HCT116 (cell line): ENCODE measurements around the gene FAM131A. TPM values are rescaled to one million over a fixed set of nuclear protein-coding genes. Genes with fewer than 3 reads are reported as not detected.

Source experiments
- ATAC-seq: fragments of 200-7000 bp; cut with Tn5 transposase; 2 replicates; pipeline ENCODE4 v1.9.1; 2020; ENCODE audit warnings: mild to moderate bottlenecking, moderate library complexity
- BruUV-seq: library from RNA; stranded (reverse); fragments of 400-500 nt; replicated peaks from 2 replicates; lab custom pipeline; 2021; lab: Mats Ljungman, UMichigan
- CTCF ChIA-PET: fragments of 300-600 bp; sonication (Branson Sonifier 250); formaldehyde crosslinking; loops from one replicate; lab custom pipeline; 2021; ENCODE audit warnings: antibody characterized with exemption; lab: Charles Lee
- POLR2A ChIA-PET: fragments of 300-600, 350-600 bp; sonication (Branson Sonifier 250); formaldehyde crosslinking; loops from one replicate; lab custom pipeline; 2021; ENCODE audit warnings: antibody characterized with exemption; lab: Charles Lee
- RAD21 ChIA-PET, 2 experiments: fragments of 300-600 bp; sonication (Branson Sonifier 250); formaldehyde crosslinking; loops; one replicate each; lab custom pipeline; 2023; ENCODE audit warnings: low total read pairs in 2 of 2; ENCODE audit not compliant: uncharacterized antibody in 2 of 2, unreplicated experiment in 2 of 2, low non-redundant PET in 1 of 2; lab: Charles Lee
- DNase-seq: peaks from one replicate; pipeline ENCODE4 v3.0.0-alpha.2; 2010; ENCODE audit warnings: low read depth, low spot score
- H2AFZ ChIP-seq: fragments of 200-600 bp; shearing (Covaris generic), sonication (generic); 2 replicates; pipeline ENCODE4 v1.6.1; 2017; ENCODE audit warnings: low read depth, mixed run types, mixed read lengths, antibody characterized with exemption, low read length; ENCODE audit not compliant: poor library complexity, severe bottlenecking
- H3K27ac ChIP-seq: 2 replicates; pipeline ENCODE4 v1.5.1; 2012; ENCODE audit warnings: low read depth, low read length
- H3K27me3 ChIP-seq: fragments of 200-600 bp; sonication (generic); 2 replicates; pipeline ENCODE4 v1.6.1; 2016; ENCODE audit warnings: mixed run types, low read length, mixed read lengths; ENCODE audit not compliant: insufficient read depth
- H3K36me3 ChIP-seq, 2 experiments: fragments of 200-500 bp in 1 of 2; fragments of 200-600 bp in 1 of 2; sonication (Bioruptor generic) in 1 of 2; sonication (generic) in 1 of 2; 2 replicates each; pipeline versions ENCODE4 v1.5.1 to v1.6.1; 2014 to 2016; ENCODE audit warnings: low read length in 2 of 2, inconsistent platforms in 1 of 2, mixed read lengths in 1 of 2, mixed run types in 1 of 2; ENCODE audit not compliant: insufficient read depth in 2 of 2, control insufficient read depth in 1 of 2
- H3K4me1 ChIP-seq, 2 experiments: fragments of 200-600 bp in 1 of 2; sonication (generic) in 1 of 2; 2 replicates each; pipeline versions ENCODE4 v1.5.1 to v1.6.1; 2012 to 2017; ENCODE audit warnings: low read length in 2 of 2, inconsistent platforms in 1 of 2, mild to moderate bottlenecking in 1 of 2, mixed read lengths in 1 of 2, mixed run types in 1 of 2, moderate library complexity in 1 of 2; ENCODE audit not compliant: insufficient read depth in 2 of 2, control insufficient read depth in 1 of 2
- H3K4me2 ChIP-seq: fragments of 200-600 bp; sonication (generic); 2 replicates; pipeline ENCODE4 v1.6.1; 2017; ENCODE audit warnings: mixed run types, low read length, mixed read lengths
- H3K4me3 ChIP-seq, 2 experiments: fragments of 200-600 bp in 1 of 2; sonication (generic) in 1 of 2; replicated peaks in 1 of 2; 2 replicates each; pipeline ENCODE4 v1.5.1; 2011 to 2016; ENCODE audit warnings: low read length in 2 of 2, control low read depth in 1 of 2, low read depth in 1 of 2, mild to moderate bottlenecking in 1 of 2, mixed read lengths in 1 of 2, mixed run types in 1 of 2
- H3K79me2 ChIP-seq: fragments of 200-600 bp; sonication (generic); 2 replicates; pipeline ENCODE4 v1.6.1; 2017; ENCODE audit warnings: mild to moderate bottlenecking, mixed run types, low read length, moderate library complexity, mixed read lengths; ENCODE audit not compliant: insufficient read depth
- H3K9ac ChIP-seq: fragments of 200-600 bp; sonication (generic); 2 replicates; pipeline ENCODE4 v1.6.1; 2016; ENCODE audit warnings: low read length, mixed read lengths
- H3K9me2 ChIP-seq: fragments of 200-600 bp; sonication (generic), shearing (Covaris generic); 2 replicates; pipeline ENCODE4 v1.6.1; 2017; ENCODE audit warnings: mixed run types, mild to moderate bottlenecking, moderate library complexity; ENCODE audit not compliant: insufficient read depth
- H3K9me3 ChIP-seq, 2 experiments: fragments of 200-500 bp in 1 of 2; fragments of 200-600 bp in 1 of 2; sonication (Bioruptor generic) in 1 of 2; sonication (generic) in 1 of 2; 2 replicates each; pipeline ENCODE4 v1.6.1; 2014 to 2017; ENCODE audit warnings: low read length in 2 of 2, mixed read lengths in 2 of 2, inconsistent platforms in 1 of 2, low read depth in 1 of 2, mild to moderate bottlenecking in 1 of 2, mixed run types in 1 of 2, moderate library complexity in 1 of 2; ENCODE audit not compliant: control insufficient read depth in 1 of 2, insufficient read depth in 1 of 2
- H4K20me1 ChIP-seq: fragments of 200-600 bp; sonication (generic), shearing (Covaris generic); 2 replicates; pipeline ENCODE4 v1.6.1; 2017; ENCODE audit warnings: mixed run types, mild to moderate bottlenecking, moderate library complexity; ENCODE audit not compliant: insufficient read depth
- EGR1 ChIP-seq: IDR thresholded peaks from 2 replicates; pipeline ENCODE4 v1.6.1; 2012; ENCODE audit warnings: low read depth
- ELF1 ChIP-seq: IDR thresholded peaks from 2 replicates; pipeline ENCODE4 v1.6.1; 2012; ENCODE audit warnings: low read depth, borderline replicate concordance
- FOSL1 ChIP-seq: IDR thresholded peaks from 2 replicates; pipeline ENCODE4 v1.6.1; 2012; ENCODE audit warnings: low read depth
- SIN3A ChIP-seq: IDR thresholded peaks from 2 replicates; pipeline ENCODE4 v1.6.1; 2012; ENCODE audit warnings: low read depth
- TCF7L2 ChIP-seq: IDR thresholded peaks from 2 replicates; pipeline ENCODE4 v1.7.0; 2011; ENCODE audit warnings: borderline replicate concordance, inconsistent platforms; ENCODE audit not compliant: insufficient read depth, insufficient read length; ENCODE audit errors: extremely low read depth
- ZFX ChIP-seq: fragments of 450-650 bp; IDR thresholded peaks from 2 replicates; pipeline ENCODE4 v1.6.1; 2017
- intact Hi-C: fragments of 100-400 bp; cut with micrococcal nuclease; formaldehyde crosslinking; loops from 2 replicates; pipeline ENCODE4 v1.10.0; 2022
- total RNA-seq: library from RNA; stranded (reverse); gene quantifications from one replicate; pipeline ENCODE4 v1.2.1, GENCODE V29; 2021; ENCODE audit not compliant: unreplicated experiment
- TF ChIP-seq, protein P1 (sequence below): IDR thresholded peaks from 2 replicates; pipeline ENCODE4 v1.6.1; 2011; ENCODE audit warnings: mild to moderate bottlenecking, low read length, moderate library complexity; ENCODE audit not compliant: insufficient replicate concordance; ENCODE audit errors: extremely low read depth

Gene FAM131A
- total RNA-seq, 1 experiment from 2014 or later = 17.8 TPM

GRCh38 chr3:184291044-184291737 is 46.2 kb upstream of the FAM131A start:
- POLR2A ChIA-PET = no interaction called here
- DNase-seq (no peak), ATAC-seq (no peak)
- no TSS peak for BruUV-seq
- Histone ChIP-seq H2AFZ (no peak overlapping the region), H3K4me1 (peaks cover 0 to 5% of the 10 kb centered on the region in 2 experiments; a peak in 1 of 4 replicates), H3K27ac (no peak overlapping the region), H3K79me2 (no peaks in the 10 kb centered on the region), H3K4me3 (no peak overlapping the region), H3K36me3 (no peaks in the 10 kb centered on the region), H3K9me2 (no peaks in the 10 kb centered on the region), H3K9me3 (no peaks in the 10 kb centered on the region), H3K27me3 (no peaks in the 10 kb centered on the region), H4K20me1 (no peaks in the 10 kb centered on the region), H3K4me2 (no peak overlapping the region), H3K9ac (no peak overlapping the region)
- CTCF ChIA-PET = no interaction called here
- RAD21 ChIA-PET = no interaction called here
- intact Hi-C loops = no loop called here
- TF ChIP-seq, protein P1, sequence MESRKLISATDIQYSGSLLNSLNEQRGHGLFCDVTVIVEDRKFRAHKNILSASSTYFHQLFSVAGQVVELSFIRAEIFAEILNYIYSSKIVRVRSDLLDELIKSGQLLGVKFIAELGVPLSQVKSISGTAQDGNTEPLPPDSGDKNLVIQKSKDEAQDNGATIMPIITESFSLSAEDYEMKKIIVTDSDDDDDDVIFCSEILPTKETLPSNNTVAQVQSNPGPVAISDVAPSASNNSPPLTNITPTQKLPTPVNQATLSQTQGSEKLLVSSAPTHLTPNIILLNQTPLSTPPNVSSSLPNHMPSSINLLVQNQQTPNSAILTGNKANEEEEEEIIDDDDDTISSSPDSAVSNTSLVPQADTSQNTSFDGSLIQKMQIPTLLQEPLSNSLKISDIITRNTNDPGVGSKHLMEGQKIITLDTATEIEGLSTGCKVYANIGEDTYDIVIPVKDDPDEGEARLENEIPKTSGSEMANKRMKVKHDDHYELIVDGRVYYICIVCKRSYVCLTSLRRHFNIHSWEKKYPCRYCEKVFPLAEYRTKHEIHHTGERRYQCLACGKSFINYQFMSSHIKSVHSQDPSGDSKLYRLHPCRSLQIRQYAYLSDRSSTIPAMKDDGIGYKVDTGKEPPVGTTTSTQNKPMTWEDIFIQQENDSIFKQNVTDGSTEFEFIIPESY = no peak
- TF ChIP-seq TCF7L2 (no peak), SIN3A (no peak), EGR1 (no peak), ELF1 (no peak), FOSL1 (no peak), ZFX (no peak)
